WTC11 (cell line): ENCODE results near the gene PNISR.
"Not testable (repeated sequence)": the region's sequence is repeated elsewhere in the genome, so short reads cannot be mapped to it uniquely, and the experiment has no call there.

Experiments used
- ATF2 ChIP-seq: sonication (generic); formaldehyde crosslinking; IDR thresholded peaks from 2 replicates; pipeline ENCODE4 v1.8.1; 2022; ENCODE audit warnings: low read depth, missing genetic modification reagents, borderline replicate concordance
- CTCF ChIP-seq: fragments of 200-600 bp; IDR thresholded peaks from 2 replicates; pipeline ENCODE4 v1.8.0; 2022; ENCODE audit warnings: antibody characterized with exemption
- E2F1 ChIP-seq: sonication (generic); formaldehyde crosslinking; IDR thresholded peaks from 2 replicates; pipeline ENCODE4 v1.8.0; 2022; ENCODE audit warnings: mild to moderate bottlenecking, missing genetic modification reagents
- ETV6 ChIP-seq: sonication (generic); formaldehyde crosslinking; IDR thresholded peaks from 2 replicates; pipeline ENCODE4 v1.8.1; 2022; ENCODE audit warnings: mild to moderate bottlenecking, missing genetic modification reagents
- IRF2 ChIP-seq: sonication (generic); formaldehyde crosslinking; IDR thresholded peaks from 2 replicates; pipeline ENCODE4 v1.8.0; 2022; ENCODE audit warnings: low read depth, missing genetic modification reagents, borderline replicate concordance
- MXD4 ChIP-seq: fragments of 250-450 bp; sonication (Bioruptor Pico); IDR thresholded peaks from 2 replicates; pipeline ENCODE4 v1.8.0; 2021; ENCODE audit warnings: mild to moderate bottlenecking, moderate library complexity, borderline replicate concordance
- MYBL2 ChIP-seq: sonication (generic); formaldehyde crosslinking; IDR thresholded peaks from 2 replicates; pipeline ENCODE4 v1.8.1; 2023; ENCODE audit warnings: mild to moderate bottlenecking, moderate library complexity, missing genetic modification reagents
- NR2C2 ChIP-seq: sonication (generic); formaldehyde crosslinking; IDR thresholded peaks from 2 replicates; pipeline ENCODE4 v1.8.0; 2022; ENCODE audit warnings: mild to moderate bottlenecking, missing genetic modification reagents
- PRDM15 ChIP-seq: sonication (generic); formaldehyde crosslinking; IDR thresholded peaks from 2 replicates; pipeline ENCODE4 v1.8.0; 2022; ENCODE audit warnings: missing genetic modification reagents
- USF2 ChIP-seq: sonication (generic); formaldehyde crosslinking; IDR thresholded peaks from 2 replicates; pipeline ENCODE4 v1.8.1; 2023; ENCODE audit warnings: mild to moderate bottlenecking, missing genetic modification reagents, moderate library complexity
- ZNF138 ChIP-seq: sonication (generic); formaldehyde crosslinking; conservative IDR thresholded peaks from 2 replicates; pipeline ENCODE4 v1.8.1; 2022; ENCODE audit warnings: mild to moderate bottlenecking, moderate library complexity, missing genetic modification reagents
- ZNF416 ChIP-seq: fragments of 250-450 bp; sonication (Bioruptor Pico); IDR thresholded peaks from 2 replicates; pipeline ENCODE4 v1.9.0; 2021; ENCODE audit warnings: mild to moderate bottlenecking, inconsistent platforms

- TF ChIP-seq CTCF; ATF2 (CRISPR knock-in tag); NR2C2 (CRISPR knock-in tag); MYBL2 (CRISPR knock-in tag); E2F1 (CRISPR knock-in tag); IRF2 (CRISPR knock-in tag); ETV6; USF2 (CRISPR knock-in tag); PRDM15 (CRISPR knock-in tag); ZNF138; MXD4 (CRISPR knock-in tag); ZNF416 (CRISPR knock-in tag): not testable (repeated sequence)
These were observed 34.0 kb upstream of the PNISR start for GRCh38 chr6:99459133-99459532.
